NT2/D1 (cell line): ENCODE results near the gene TRAPPC6A.

Experiments used
- SUZ12 ChIP-seq: IDR thresholded peaks from 2 replicates; pipeline ENCODE4 v1.6.1; 2011; ENCODE audit not compliant: insufficient read length, insufficient read depth; ENCODE audit errors: extremely low read depth
- ZNF274 ChIP-seq: IDR thresholded peaks from 2 replicates; pipeline ENCODE4 v1.6.1; 2011; ENCODE audit warnings: mild to moderate bottlenecking, low read depth, low read length

DNA sequence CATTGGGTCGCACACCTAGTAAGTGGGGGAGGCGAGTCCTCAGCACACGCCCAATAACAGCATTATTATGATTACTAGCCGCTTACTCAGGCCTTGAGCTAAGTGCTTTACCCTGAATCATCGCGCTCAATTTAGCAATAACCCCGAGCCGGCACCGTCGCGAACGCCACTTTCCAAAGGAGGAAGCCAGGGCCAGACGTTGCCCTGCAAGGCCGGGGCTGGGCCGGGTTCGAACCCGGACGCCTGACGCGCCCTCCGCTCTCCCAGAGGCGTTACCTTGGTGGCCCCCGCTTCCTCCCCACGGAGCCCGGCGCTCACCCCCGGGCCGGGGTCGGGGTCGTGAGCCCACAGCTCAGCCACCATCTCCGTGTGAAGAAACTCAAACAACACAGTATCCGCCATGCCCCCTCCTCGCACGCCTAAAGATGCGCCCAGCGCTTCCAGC, at the start of gene TRAPPC6A:
- TF ChIP-seq SUZ12 (no peak), ZNF274 (no peak)
